GM23248 (cell line): ENCODE data around the gene RTN4. TPM values are rescaled to one million over a fixed set of nuclear protein-coding genes. Genes with fewer than 3 reads are reported as not detected.

Source experiments
- DNase-seq: peaks from one replicate; pipeline ENCODE4 v3.0.0-alpha.2; 2015
- H2AFZ ChIP-seq: fragments of 200-600 bp; sonication (generic); 2 replicates; pipeline ENCODE4 v1.6.1; 2016; ENCODE audit warnings: antibody characterized with exemption
- H3F3A ChIP-seq: fragments of 200-600 bp; sonication (generic); 2 replicates; pipeline ENCODE4 v1.6.1; 2016; ENCODE audit warnings: mild to moderate bottlenecking, antibody characterized with exemption, mixed run types; ENCODE audit not compliant: insufficient read depth
- H3K27ac ChIP-seq: fragments of 200-600 bp; sonication (generic); 2 replicates; pipeline ENCODE4 v1.5.1; 2016; ENCODE audit warnings: mild to moderate bottlenecking
- H3K27me3 ChIP-seq: fragments of 200-600 bp; sonication (generic); replicated peaks from 2 replicates; pipeline ENCODE4 v1.6.1; 2016; ENCODE audit warnings: mild to moderate bottlenecking; ENCODE audit not compliant: insufficient read depth
- H3K36me3 ChIP-seq: fragments of 200-600 bp; sonication (generic); 2 replicates; pipeline ENCODE4 v1.6.1; 2016; ENCODE audit warnings: low read depth, mild to moderate bottlenecking
- H3K4me1 ChIP-seq: fragments of 200-600 bp; sonication (generic); 2 replicates; pipeline ENCODE4 v1.6.1; 2016; ENCODE audit warnings: mild to moderate bottlenecking; ENCODE audit not compliant: insufficient read depth
- H3K4me2 ChIP-seq: fragments of 200-600 bp; sonication (generic); one replicate; pipeline ENCODE4 v1.6.1; 2016; ENCODE audit warnings: mild to moderate bottlenecking; ENCODE audit not compliant: unreplicated experiment
- H3K4me3 ChIP-seq: fragments of 200-600 bp; sonication (generic); 2 replicates; pipeline ENCODE4 v1.5.1; 2016; ENCODE audit warnings: mild to moderate bottlenecking
- H3K79me2 ChIP-seq: fragments of 200-600 bp; sonication (generic); 2 replicates; pipeline ENCODE4 v1.6.1; 2016; ENCODE audit warnings: mild to moderate bottlenecking; ENCODE audit not compliant: insufficient read depth
- H3K9ac ChIP-seq: fragments of 200-600 bp; sonication (generic); 2 replicates; pipeline ENCODE4 v1.6.1; 2016; ENCODE audit warnings: mild to moderate bottlenecking
- H3K9me2 ChIP-seq: fragments of 200-600 bp; sonication (generic); 2 replicates; pipeline ENCODE4 v1.6.1; 2016; ENCODE audit warnings: mixed run types, mild to moderate bottlenecking, moderate library complexity; ENCODE audit not compliant: insufficient read depth
- H3K9me3 ChIP-seq: fragments of 200-600 bp; sonication (generic); one replicate; pipeline ENCODE4 v1.6.1; 2017; ENCODE audit warnings: low read depth
- H4K20me1 ChIP-seq: fragments of 200-600 bp; sonication (generic); 2 replicates; pipeline ENCODE4 v1.6.0; 2016; ENCODE audit not compliant: insufficient read depth
- EZH2 ChIP-seq: fragments of 200-600 bp; sonication (generic); IDR thresholded peaks from 2 replicates; pipeline ENCODE4 v1.6.1; 2018; ENCODE audit warnings: antibody characterized with exemption, mild to moderate bottlenecking; ENCODE audit not compliant: insufficient read depth, poor library complexity, severe bottlenecking
- EZH2phosphoT487 ChIP-seq: fragments of 200-600 bp; sonication (generic); IDR thresholded peaks from 2 replicates; pipeline ENCODE4 v1.6.1; 2018; ENCODE audit warnings: antibody characterized with exemption, moderate library complexity, mild to moderate bottlenecking, low read depth; ENCODE audit not compliant: insufficient read depth
- WGBS, 2 experiments: methylation state at CpG; one replicate each; pipeline ENCODE4 v1.1.6; 2015 to 2017; ENCODE audit warnings: low lambda C conversion rate in 2 of 2, low coverage in 1 of 2; ENCODE audit errors: missing lambda C conversion rate in 2 of 2; 5-methylcytosine and 5-hydroxymethylcytosine counted together
- in situ Hi-C: fragments of 300-500 bp; cut with MboI; formaldehyde crosslinking; loops from 2 replicates; pipeline ENCODE4 v1.15.0; 2020
- polyA plus RNA-seq: library from polyadenylated mRNA; unstranded; fragments of >200 nt; fragmentation: Nextera tagmentation; extraction: Ambion mirVana; gene quantifications from 2 replicates; pipeline ENCODE4 v1.2.1, GENCODE V29; 2016
- total RNA-seq: library from RNA; depleted of rRNA; stranded (reverse); fragments of >200 nt; shearing (Covaris generic); gene quantifications from 2 replicates; pipeline ENCODE4 v1.2.3, GENCODE V29; 2014

Gene RTN4
- total and polyA plus RNA-seq, 2 experiments from 2014 or later = 361 to 425 TPM

- Histone ChIP-seq H3K4me3 (no peak overlapping the region), H3K79me2 (no peaks in the 10 kb centered on the region), H3K4me2 (no peak overlapping the region), H3K4me1 (no peaks in the 10 kb centered on the region), H3K9me3 (peaks cover 5% of the 10 kb centered on the region), H3F3A (no peaks in the 10 kb centered on the region), H3K27me3 (no peaks in the 10 kb centered on the region), H4K20me1 (no peaks in the 10 kb centered on the region), H3K36me3 (no peaks in the 10 kb centered on the region), H2AFZ (no peak overlapping the region), H3K9me2 (no peaks in the 10 kb centered on the region), H3K9ac (no peak overlapping the region), H3K27ac (no peak overlapping the region)
- no peak for TF ChIP-seq EZH2
- no peak for TF ChIP-seq EZH2phosphoT487
- no peak for DNase-seq
- WGBS, 2 experiments = 81 to 82% methylated on average over 8 of the region's 8 CpGs
- in situ Hi-C loops = no loop called here
These were observed 113.5 kb downstream of the RTN4 start for GRCh38 chr2:54936766-54937165.

DNA sequence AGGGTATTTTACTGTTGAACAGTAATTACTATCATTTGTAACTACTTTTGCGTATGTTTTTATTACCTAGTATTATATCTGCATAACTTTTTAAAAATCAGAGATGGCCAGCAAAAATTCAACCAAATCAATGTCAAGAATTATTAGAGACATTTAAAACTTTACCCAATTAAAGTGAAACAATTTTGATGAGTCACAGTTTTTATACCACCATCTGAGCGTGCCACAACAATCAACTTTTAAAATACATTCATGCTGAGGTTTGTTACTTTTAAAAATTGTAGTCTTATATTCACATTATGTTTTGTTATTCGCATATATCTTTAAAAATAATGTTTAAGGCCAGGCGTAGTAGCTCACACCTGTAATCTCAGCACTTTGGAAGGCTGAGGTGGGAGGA lies 114.9 kb downstream of the RTN4 start:
- H3K27ac ChIP-seq = no peak overlapping the region
- H3K4me3 ChIP-seq = no peak overlapping the region
- no peaks in the 10 kb centered on the region for H3F3A ChIP-seq
- no peak overlapping the region for H3K4me2 ChIP-seq
- WGBS, 2 experiments = 93% methylated on average over 4 of the region's 4 CpGs
- H3K9me3 ChIP-seq = peaks cover 5% of the 10 kb centered on the region
- in situ Hi-C loops = no loop called here
- H3K27me3 ChIP-seq = no peaks in the 10 kb centered on the region
- H3K9me2 ChIP-seq = no peaks in the 10 kb centered on the region
- no peaks in the 10 kb centered on the region for H4K20me1 ChIP-seq
- no peak overlapping the region for H2AFZ ChIP-seq
- no peak overlapping the region for H3K9ac ChIP-seq
- no peak for DNase-seq
- H3K79me2 ChIP-seq = no peaks in the 10 kb centered on the region
- TF ChIP-seq EZH2 (no peak), EZH2phosphoT487 (no peak)
- no peaks in the 10 kb centered on the region for H3K36me3 ChIP-seq
- no peaks in the 10 kb centered on the region for H3K4me1 ChIP-seq

DNA sequence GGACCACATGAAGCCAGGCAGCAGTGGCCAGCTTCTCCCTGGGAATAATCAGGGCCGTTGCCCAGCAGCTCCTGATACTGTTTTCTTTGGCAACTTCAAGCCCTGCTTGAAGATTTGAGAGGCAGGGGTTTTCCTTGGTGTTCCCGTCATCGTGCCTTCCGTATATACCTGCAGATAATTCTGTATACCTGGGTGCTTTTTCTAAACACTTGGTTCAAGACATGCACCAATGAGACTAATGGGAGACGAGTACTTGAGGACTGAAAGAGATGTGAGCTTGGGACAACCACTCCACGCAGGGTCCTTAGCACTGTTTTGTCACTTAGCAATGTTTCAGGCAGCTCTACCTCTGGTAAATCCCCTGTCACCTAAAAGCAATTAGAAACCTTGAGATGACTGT lies 118.8 kb downstream of the RTN4 start:
- H3K79me2 ChIP-seq = no peaks in the 10 kb centered on the region
- no peaks in the 10 kb centered on the region for H3K9me2 ChIP-seq
- in situ Hi-C loops = no loop called here
- H3K27ac ChIP-seq = no peak overlapping the region
- no peaks in the 10 kb centered on the region for H4K20me1 ChIP-seq
- no peaks in the 10 kb centered on the region for H3K27me3 ChIP-seq
- H3K9me3 ChIP-seq = no peaks in the 10 kb centered on the region
- no peak overlapping the region for H3K4me2 ChIP-seq
- H3K9ac ChIP-seq = no peak overlapping the region
- TF ChIP-seq EZH2 = no peak
- TF ChIP-seq EZH2phosphoT487 = no peak
- H2AFZ ChIP-seq = no peak overlapping the region
- H3K4me1 ChIP-seq = no peaks in the 10 kb centered on the region
- no peak overlapping the region for H3K4me3 ChIP-seq
- no peaks in the 10 kb centered on the region for H3K36me3 ChIP-seq
- WGBS, 2 experiments = 79 to 86% methylated on average over 6 of the region's 6 CpGs
- DNase-seq = no peak
- no peaks in the 10 kb centered on the region for H3F3A ChIP-seq

GRCh38 chr2:54928719-54929118 lies 121.5 kb downstream of the RTN4 start:
- H3K4me3 ChIP-seq = no peak overlapping the region
- WGBS, 2 experiments = 85 to 88% methylated on average over 4 of the region's 4 CpGs
- no peak overlapping the region for H2AFZ ChIP-seq
- H3K9me3 ChIP-seq = no peaks in the 10 kb centered on the region
- no peak for DNase-seq
- no peaks in the 10 kb centered on the region for H3K79me2 ChIP-seq
- H3K9ac ChIP-seq = no peak overlapping the region
- no peak overlapping the region for H3K27ac ChIP-seq
- in situ Hi-C loops = no loop called here
- no peaks in the 10 kb centered on the region for H3K36me3 ChIP-seq
- no peak overlapping the region for H3K4me2 ChIP-seq
- H3F3A ChIP-seq = no peaks in the 10 kb centered on the region
- no peaks in the 10 kb centered on the region for H3K4me1 ChIP-seq
- H3K9me2 ChIP-seq = no peaks in the 10 kb centered on the region
- TF ChIP-seq EZH2phosphoT487 = no peak
- no peak for TF ChIP-seq EZH2
- H3K27me3 ChIP-seq = no peaks in the 10 kb centered on the region
- H4K20me1 ChIP-seq = no peaks in the 10 kb centered on the region
